Activated naive CD4-positive, alpha-beta T cell treated with anti-CD3 and anti-CD28 coated beads for 36 hours (primary cell): ENCODE results near the gene STAT2. TPM values are rescaled to one million over a fixed set of nuclear protein-coding genes. Genes with fewer than 3 reads are reported as not detected.
A peak's percentile ranks its signal among the peaks of the same experiment; 100 is the strongest.
"Not testable (repeated sequence)": the region's sequence is repeated elsewhere in the genome, so short reads cannot be mapped to it uniquely, and the experiment has no call there.

ENCODE experiments used
- CTCF ChIA-PET: fragments of 350-600 bp; sonication (Branson Sonifier 250); formaldehyde crosslinking; loops from one replicate; lab custom pipeline; 2021; ENCODE audit warnings: antibody characterized with exemption; lab: Charles Lee
- DNase-seq: peaks from one replicate; pipeline ENCODE4 v3.0.0-alpha.2; 2020
- H3K27ac Mint-ChIP-seq: one replicate; pipeline ENCODE4 v1.8.0; 2021; ENCODE audit warnings: mild to moderate bottlenecking, mixed read lengths
- H3K27me3 Mint-ChIP-seq: one replicate; pipeline ENCODE4 v1.8.0; 2021; ENCODE audit warnings: low read depth, mixed read lengths
- H3K36me3 Mint-ChIP-seq: one replicate; pipeline ENCODE4 v1.8.0; 2021; ENCODE audit warnings: low read depth, mixed read lengths
- H3K4me1 Mint-ChIP-seq: one replicate; pipeline ENCODE4 v1.8.0; 2021; ENCODE audit warnings: low read depth, mixed read lengths
- H3K4me3 Mint-ChIP-seq: one replicate; pipeline ENCODE4 v1.8.0; 2021; ENCODE audit warnings: mild to moderate bottlenecking, moderate library complexity, mixed read lengths
- H3K9me3 Mint-ChIP-seq: one replicate; pipeline ENCODE4 v1.8.0; 2021; ENCODE audit warnings: mixed read lengths
- intact Hi-C: fragments of 100-400 bp; cut with micrococcal nuclease; formaldehyde crosslinking; loops from one replicate; pipeline ENCODE4 v1.15.1; 2023
- total RNA-seq, 2 experiments: library from RNA; stranded (reverse); gene quantifications; one replicate each; pipeline ENCODE4 v1.2.3, GENCODE V29; 2021

The STAT2 gene
- 100 to 1,000 TPM; 109 to 119 TPM for total RNA-seq

GRCh38 chr12:56359851-56360767, at the start of gene STAT2:
TSS of gene STAT2 (minus strand) at chr12:56360107. CDS start at chr12:56356571, 3,536 bp downstream.
- intact Hi-C loops: loop anchor here (1.0 kb wide), 7 partner anchors 22 to 108 kb away; partner anchors contain the start of genes CS, IL23A, SPRYD4 and TIMELESS
- peaks cover 20% of the 10 kb centered on the region for H3K4me1 Mint-ChIP-seq

GRCh38 chr12:56408799-56409417, 49.0 kb upstream of the STAT2 start:
- CTCF ChIA-PET: no interaction called here
- H3K27me3 Mint-ChIP-seq: no peaks in the 10 kb centered on the region
- no peaks in the 10 kb centered on the region for H3K36me3 Mint-ChIP-seq
- DNase-seq: no peak
- no peak overlapping the region for H3K27ac Mint-ChIP-seq
- H3K4me1 Mint-ChIP-seq: no peaks in the 10 kb centered on the region
- H3K4me3 Mint-ChIP-seq: no peak overlapping the region
- H3K9me3 Mint-ChIP-seq: no peaks in the 10 kb centered on the region
- intact Hi-C loops: no loop called here

More at GRCh38 chr12:56359851-56360767, at the start of gene STAT2:
- H3K27me3 Mint-ChIP-seq: no peaks in the 10 kb centered on the region
- H3K4me3 Mint-ChIP-seq: peak within 1 kb of the TSS; percentile 93
- peaks cover 11% of the 10 kb centered on the region for H3K36me3 Mint-ChIP-seq
- CTCF ChIA-PET: interaction anchor here (0.6 to 4.1 kb wide), 21 partner anchors 10 to 271 kb away, joined by 3 to 20 read pairs (median 3); partner anchors contain the start of genes IL23A, PA2G4, PAN2 and ZC3H10
- peak within 1 kb of the TSS; percentile 93 for H3K27ac Mint-ChIP-seq
- peak; percentile 99 for DNase-seq
- H3K9me3 Mint-ChIP-seq: no peaks in the 10 kb centered on the region

- H3K36me3 Mint-ChIP-seq, H3K27ac Mint-ChIP-seq, DNase-seq, CTCF ChIA-PET, H3K4me1 Mint-ChIP-seq, H3K27me3 Mint-ChIP-seq, intact Hi-C loops, H3K4me3 Mint-ChIP-seq, H3K9me3 Mint-ChIP-seq: not testable (repeated sequence)
Observed at GRCh38 chr12:56404227-56404626, 44.3 kb upstream of the STAT2 start.

- DNase-seq, H3K27ac Mint-ChIP-seq, CTCF ChIA-PET, intact Hi-C loops, H3K4me1 Mint-ChIP-seq, H3K4me3 Mint-ChIP-seq, H3K27me3 Mint-ChIP-seq, H3K36me3 Mint-ChIP-seq: not testable (repeated sequence)
- peaks cover 15% of the 10 kb centered on the region for H3K9me3 Mint-ChIP-seq
Observed at GRCh38 chr12:56401612-56402011, 41.7 kb upstream of the STAT2 start.

GRCh38 chr12:56401125-56401524, 41.2 kb upstream of the STAT2 start:
- DNase-seq, H3K4me1 Mint-ChIP-seq, H3K4me3 Mint-ChIP-seq, H3K27me3 Mint-ChIP-seq, CTCF ChIA-PET, H3K27ac Mint-ChIP-seq, intact Hi-C loops, H3K36me3 Mint-ChIP-seq: not testable (repeated sequence)
- peaks cover 15% of the 10 kb centered on the region for H3K9me3 Mint-ChIP-seq

- DNase-seq, H3K4me3 Mint-ChIP-seq, H3K27ac Mint-ChIP-seq, H3K36me3 Mint-ChIP-seq, H3K27me3 Mint-ChIP-seq, CTCF ChIA-PET, intact Hi-C loops, H3K4me1 Mint-ChIP-seq: not testable (repeated sequence)
- peaks cover 15% of the 10 kb centered on the region for H3K9me3 Mint-ChIP-seq
Observed at GRCh38 chr12:56399466-56399865, 39.6 kb upstream of the STAT2 start.

- H3K4me3 Mint-ChIP-seq: no peak overlapping the region
- H3K36me3 Mint-ChIP-seq: no peaks in the 10 kb centered on the region
Observed at GRCh38 chr12:56398324-56398723, 38.4 kb upstream of the STAT2 start.

GRCh38 chr12:56392331-56392730, 32.4 kb upstream of the STAT2 start:
- no peak for DNase-seq
- peaks cover 1% of the 10 kb centered on the region for H3K9me3 Mint-ChIP-seq
- intact Hi-C loops: no loop called here
- no peaks in the 10 kb centered on the region for H3K36me3 Mint-ChIP-seq
- CTCF ChIA-PET: interaction anchor here (0.7 kb wide), 1 partner anchor 253 kb away, joined by 3 read pairs; the partner anchor contains the start of gene ATP5F1B
- no peak overlapping the region for H3K27ac Mint-ChIP-seq
- no peaks in the 10 kb centered on the region for H3K27me3 Mint-ChIP-seq
- H3K4me3 Mint-ChIP-seq: no peak overlapping the region
- no peaks in the 10 kb centered on the region for H3K4me1 Mint-ChIP-seq

More at GRCh38 chr12:56398324-56398723, 38.4 kb upstream of the STAT2 start:
- CTCF ChIA-PET: interaction anchor here (0.6 to 1.0 kb wide), 2 partner anchors 31 to 51 kb away, joined by 3 read pairs; no protein-coding TSS in a partner anchor
- intact Hi-C loops: no loop called here
- Mint-ChIP-seq H3K27me3 (no peaks in the 10 kb centered on the region), H3K27ac (no peak overlapping the region), H3K4me1 (no peaks in the 10 kb centered on the region), H3K9me3 (peaks cover 15% of the 10 kb centered on the region)
- DNase-seq: no peak

GRCh38 chr12:56391721-56392120, 31.8 kb upstream of the STAT2 start:
- Mint-ChIP-seq H3K9me3 (peaks cover 1% of the 10 kb centered on the region), H3K4me3 (no peak overlapping the region), H3K27me3 (no peaks in the 10 kb centered on the region), H3K27ac (no peak overlapping the region), H3K4me1 (no peaks in the 10 kb centered on the region), H3K36me3 (no peaks in the 10 kb centered on the region)
- DNase-seq: no peak
- CTCF ChIA-PET: interaction anchor here (0.8 kb wide), 1 partner anchor 93 kb away, joined by 3 read pairs; no protein-coding TSS in a partner anchor
- intact Hi-C loops: no loop called here

GRCh38 chr12:56389412-56389811, 29.5 kb upstream of the STAT2 start:
- intact Hi-C loops: no loop called here
- H3K27me3 Mint-ChIP-seq: no peaks in the 10 kb centered on the region
- DNase-seq: no peak
- H3K9me3 Mint-ChIP-seq: peaks cover 1% of the 10 kb centered on the region
- H3K4me1 Mint-ChIP-seq: no peaks in the 10 kb centered on the region
- no peak overlapping the region for H3K27ac Mint-ChIP-seq
- H3K4me3 Mint-ChIP-seq: no peak overlapping the region
- CTCF ChIA-PET: interaction anchor here (0.6 to 0.7 kb wide), 4 partner anchors 22 to 228 kb away, joined by 3 to 4 read pairs (median 3); partner anchors contain the start of gene IL23A
- H3K36me3 Mint-ChIP-seq: no peaks in the 10 kb centered on the region

GRCh38 chr12:56387152-56387736, 27.3 kb upstream of the STAT2 start:
- intact Hi-C loops: no loop called here
- H3K36me3 Mint-ChIP-seq: no peaks in the 10 kb centered on the region
- peaks cover 1% of the 10 kb centered on the region for H3K9me3 Mint-ChIP-seq
- no peaks in the 10 kb centered on the region for H3K27me3 Mint-ChIP-seq
- H3K27ac Mint-ChIP-seq: no peak overlapping the region
- no peaks in the 10 kb centered on the region for H3K4me1 Mint-ChIP-seq
- no peak overlapping the region for H3K4me3 Mint-ChIP-seq
- DNase-seq: no peak
- CTCF ChIA-PET: interaction anchor here (0.5 kb wide), 1 partner anchor 95 kb away, joined by 3 read pairs; no protein-coding TSS in a partner anchor

GRCh38 chr12:56385873-56386272, 26.0 kb upstream of the STAT2 start:
- Mint-ChIP-seq H3K36me3 (no peaks in the 10 kb centered on the region), H3K27me3 (no peaks in the 10 kb centered on the region), H3K27ac (no peak overlapping the region), H3K4me3 (no peak overlapping the region), H3K4me1 (no peaks in the 10 kb centered on the region), H3K9me3 (no peaks in the 10 kb centered on the region)
- CTCF ChIA-PET: interaction anchor here (0.6 to 1.4 kb wide), 7 partner anchors 12 to 1028 kb away, joined by 3 to 7 read pairs (median 4); no protein-coding TSS in a partner anchor
- intact Hi-C loops: no loop called here
- DNase-seq: no peak
